ENCODE measurements around the gene ELK1.

GRCh38 chrX:47662144-47662657, 11.8 kb upstream of the ELK1 start:
- TF ChIP-seq CTCF (IDR thresholded peaks at IDR 0.05; ENCODE audit: poor library complexity, severe bottlenecking) (no peak), EZH2 (IDR thresholded peaks at IDR 0.05; ENCODE audit: borderline replicate concordance, insufficient read depth, low read length, poor library complexity, severe bottlenecking) (no peak), RAD21 (conservative IDR thresholded peaks at IDR 0.05) (no peak), TAF1 (IDR thresholded peaks at IDR 0.05; ENCODE audit: low read depth) (no peak), EP300 (conservative IDR thresholded peaks at IDR 0.05; ENCODE audit: poor library complexity, severe bottlenecking) (no peak), REST (IDR thresholded peaks at IDR 0.05; ENCODE audit: borderline replicate concordance) (no peak), POLR2AphosphoS5 (IDR thresholded peaks at IDR 0.05) (no peak), MXI1 (conservative IDR thresholded peaks at IDR 0.05; ENCODE audit: poor library complexity, severe bottlenecking) (no peak)

All from neural cell (in vitro differentiated cells).